Endometrial microvascular endothelial cells (primary cell): Measurements from ENCODE around the gene GRK5. TPM values are rescaled to one million over a fixed set of nuclear protein-coding genes. Genes with fewer than 3 reads are reported as not detected.

Experiments
- in situ Hi-C: cut with HindIII; loops from 2 replicates; pipeline ENCODE4 v1.10.0; 2017; ENCODE audit warnings: low sequenced_read_pairs, low pct_unique_long_range_greater_than_20kb; ENCODE audit errors: inconsistent ontology term
- total RNA-seq: library from RNA; depleted of rRNA; stranded (reverse); fragments of >200 nt; gene quantifications from one replicate; pipeline ENCODE4 v1.2.3, GENCODE V29; 2015; ENCODE audit errors: inconsistent ontology term

The GRK5 gene
- total RNA-seq, 1 donor from 2014 or later = 24.7 TPM

- in situ Hi-C loops = no loop called here
These were observed 78.3 kb downstream of the GRK5 start for GRCh38 chr10:119285495-119286267.

- in situ Hi-C loops = no loop called here
These were observed 79.1 kb downstream of the GRK5 start for GRCh38 chr10:119286516-119286915.

GRCh38 chr10:119286983-119287633 lies 79.7 kb downstream of the GRK5 start:
- in situ Hi-C loops = no loop called here

GRCh38 chr10:119288574-119289001 lies 81.2 kb downstream of the GRK5 start:
- in situ Hi-C loops = no loop called here

- in situ Hi-C loops = no loop called here
These were observed 82.0 kb downstream of the GRK5 start for GRCh38 chr10:119289227-119289920.

- in situ Hi-C loops = no loop called here
These were observed 83.1 kb downstream of the GRK5 start for GRCh38 chr10:119290301-119291048.

GRCh38 chr10:119291223-119291900 lies 84.0 kb downstream of the GRK5 start:
- in situ Hi-C loops = no loop called here

- in situ Hi-C loops = no loop called here
These were observed 85.8 kb downstream of the GRK5 start for GRCh38 chr10:119292968-119293760.

- in situ Hi-C loops = no loop called here
These were observed 89.3 kb downstream of the GRK5 start for GRCh38 chr10:119296703-119297102.

GRCh38 chr10:119297207-119297968 lies 90.0 kb downstream of the GRK5 start:
- in situ Hi-C loops = no loop called here

GRCh38 chr10:119298810-119299209 lies 91.4 kb downstream of the GRK5 start:
- in situ Hi-C loops = no loop called here

GRCh38 chr10:119299531-119299930 lies 92.2 kb downstream of the GRK5 start:
- in situ Hi-C loops = no loop called here

GRCh38 chr10:119301397-119301796 lies 94.0 kb downstream of the GRK5 start:
- in situ Hi-C loops = no loop called here

- in situ Hi-C loops = no loop called here
These were observed 94.8 kb downstream of the GRK5 start for GRCh38 chr10:119302172-119302571.

- in situ Hi-C loops = no loop called here
These were observed 95.4 kb downstream of the GRK5 start for GRCh38 chr10:119302591-119303253.

GRCh38 chr10:119303886-119304285 lies 96.5 kb downstream of the GRK5 start:
- in situ Hi-C loops = no loop called here

- in situ Hi-C loops = no loop called here
These were observed 97.2 kb downstream of the GRK5 start for GRCh38 chr10:119304541-119304940.
